Gastrocnemius medialis (tissue), 4 donors: ENCODE data around the gene MGAT5B. TPM values are rescaled to one million over a fixed set of nuclear protein-coding genes. Genes with fewer than 3 reads are reported as not detected.

ENCODE experiments used
- ATAC-seq, 2 donors: fragments of 150-250 bp; one replicate each; pipeline ENCODE4 v1.9.1; 2016
- DNase-seq, 2 donors: peaks; one replicate each; pipeline ENCODE4 v3.0.0-alpha.2; 2019
- H3K27ac ChIP-seq, 4 donors: fragments of 200-600 bp; sonication (generic); 1 replicate in 1 of 4; 2 replicates in 3 of 4; pipeline ENCODE4 v1.5.1; 2016 to 2018; ENCODE audit warnings: mild to moderate bottlenecking in 2 of 4, moderate library complexity in 1 of 4
- H3K27me3 ChIP-seq, 3 donors: fragments of 200-600 bp; sonication (generic) in 2 of 3; 1 replicate in 1 of 3; 2 replicates in 2 of 3; pipeline versions ENCODE4 v1.5.1 to v1.6.0; 2016 to 2019; ENCODE audit warnings: mild to moderate bottlenecking in 1 of 3, moderate library complexity in 1 of 3
- H3K36me3 ChIP-seq, 2 donors: fragments of 200-600 bp; sonication (generic) in 1 of 2; one replicate each; pipeline ENCODE4 v1.5.1; 2017 to 2018
- H3K4me1 ChIP-seq, 2 donors: fragments of 200-600 bp; sonication (generic) in 1 of 2; one replicate each; pipeline ENCODE4 v1.5.1; 2016 to 2017; ENCODE audit warnings: mild to moderate bottlenecking in 2 of 2
- H3K4me3 ChIP-seq, 4 donors: fragments of 200-600 bp; sonication (generic) in 3 of 4; 1 replicate in 1 of 4; 2 replicates in 3 of 4; pipeline ENCODE4 v1.5.1; 2016 to 2019; ENCODE audit warnings: mild to moderate bottlenecking in 2 of 4
- H3K9me3 ChIP-seq, 3 donors: fragments of 200-600 bp; sonication (generic) in 2 of 3; 1 replicate in 1 of 3; 2 replicates in 2 of 3; pipeline ENCODE4 v1.5.1; 2016 to 2019
- CTCF ChIP-seq, 5 experiments: fragments of 450-650 bp in 3 of 5; fragments of 200-600 bp in 2 of 5; sonication (generic) in 2 of 5; IDR thresholded peaks in 4 of 5; conservative IDR thresholded peaks in 1 of 5; 1 replicate in 4 of 5; 2 replicates in 1 of 5; pipeline ENCODE4 v1.5.1; 2016 to 2019; ENCODE audit warnings: antibody characterized with exemption in 5 of 5, mild to moderate bottlenecking in 3 of 5, moderate library complexity in 3 of 5
- POLR2A ChIP-seq, 2 donors: fragments of 450-650 bp; IDR thresholded peaks; one replicate each; pipeline ENCODE4 v1.6.1; 2017; ENCODE audit warnings: antibody characterized with exemption in 2 of 2, mild to moderate bottlenecking in 2 of 2, moderate library complexity in 2 of 2
- in situ Hi-C, 4 donors: fragments of 200-750 bp; cut with MboI; loops; one replicate each; pipeline versions ENCODE4 v1.15.0 to v1.8.0; 2017; ENCODE audit warnings: low sequenced_read_pairs in 4 of 4
- intact Hi-C: fragments of 100-400 bp; cut with DNase I; formaldehyde crosslinking; loops from one replicate; pipeline ENCODE4 v1.15.1; 2023; ENCODE audit warnings: low total_unique reads
- total RNA-seq, 4 donors: library from RNA; depleted of rRNA; stranded (reverse); fragments of >200 nt; gene quantifications; one replicate each; pipeline versions ENCODE4 v1.1.0 to v1.2.3, GENCODE V29; 2016

MGAT5B gene
- total RNA-seq, 4 donors from 2014 or later = not detected

GRCh38 chr17:76948301-76948700 lies 80.1 kb downstream of the MGAT5B start:
- no peak overlapping the region for H3K4me3 ChIP-seq
- H3K4me1 ChIP-seq = no peaks in the 10 kb centered on the region
- H3K27ac ChIP-seq = no peak overlapping the region
- in situ Hi-C loops (no loop called here), intact Hi-C loops (no loop called here)
- H3K27me3 ChIP-seq = peaks cover 0 to 9% (median 3%) of the 10 kb centered on the region in 3 donors
- TF ChIP-seq CTCF (IDR thresholded peaks at IDR 0.05 in 4 of 5, conservative IDR thresholded peaks at IDR 0.05 in 1 of 5) (no peak), POLR2A (IDR thresholded peaks at IDR 0.05) (no peak)
- no peaks in the 10 kb centered on the region for H3K9me3 ChIP-seq
- no peak for DNase-seq
- no peak for ATAC-seq
- no peaks in the 10 kb centered on the region for H3K36me3 ChIP-seq

- Histone ChIP-seq H3K4me3 (no peak overlapping the region), H3K27ac (no peak overlapping the region), H3K9me3 (no peaks in the 10 kb centered on the region), H3K36me3 (no peaks in the 10 kb centered on the region), H3K27me3 (peaks cover 0 to 9% (median 3%) of the 10 kb centered on the region in 3 donors), H3K4me1 (no peaks in the 10 kb centered on the region)
- in situ Hi-C loops (no loop called here), intact Hi-C loops (no loop called here)
- TF ChIP-seq POLR2A (IDR thresholded peaks at IDR 0.05) (no peak), CTCF (IDR thresholded peaks at IDR 0.05 in 4 of 5, conservative IDR thresholded peaks at IDR 0.05 in 1 of 5) (no peak)
- no peak for DNase-seq
- no peak for ATAC-seq
These were observed 80.6 kb downstream of the MGAT5B start for GRCh38 chr17:76948726-76949342.

- H3K4me1 ChIP-seq = no peaks in the 10 kb centered on the region
- intact Hi-C loops (no loop called here), in situ Hi-C loops (no loop called here)
- H3K4me3 ChIP-seq = no peak overlapping the region
- peaks cover 0 to 9% (median 0%) of the 10 kb centered on the region in 3 donors for H3K27me3 ChIP-seq
- DNase-seq (no peak), ATAC-seq (no peak)
- TF ChIP-seq CTCF (IDR thresholded peaks at IDR 0.05 in 4 of 5, conservative IDR thresholded peaks at IDR 0.05 in 1 of 5) = no peak
- no peak for TF ChIP-seq POLR2A (IDR thresholded peaks at IDR 0.05)
- H3K36me3 ChIP-seq = no peaks in the 10 kb centered on the region
- H3K27ac ChIP-seq = no peak overlapping the region
- H3K9me3 ChIP-seq = no peaks in the 10 kb centered on the region
These were observed 81.9 kb downstream of the MGAT5B start for GRCh38 chr17:76949913-76950695.

GRCh38 chr17:76951375-76951905 lies 83.2 kb downstream of the MGAT5B start:
- Histone ChIP-seq H3K4me1 (no peaks in the 10 kb centered on the region), H3K4me3 (no peak overlapping the region), H3K27me3 (peaks cover 0 to 9% (median 0%) of the 10 kb centered on the region in 3 donors), H3K9me3 (no peaks in the 10 kb centered on the region), H3K27ac (no peak overlapping the region), H3K36me3 (no peaks in the 10 kb centered on the region)
- intact Hi-C loops = no loop called here
- DNase-seq = no peak
- TF ChIP-seq CTCF (IDR thresholded peaks at IDR 0.05 in 4 of 5, conservative IDR thresholded peaks at IDR 0.05 in 1 of 5) (no peak), POLR2A (IDR thresholded peaks at IDR 0.05) (no peak)
- in situ Hi-C loops = no loop called here
- ATAC-seq = no peak
